ENCODE data around the gene CEP128.

DNA sequence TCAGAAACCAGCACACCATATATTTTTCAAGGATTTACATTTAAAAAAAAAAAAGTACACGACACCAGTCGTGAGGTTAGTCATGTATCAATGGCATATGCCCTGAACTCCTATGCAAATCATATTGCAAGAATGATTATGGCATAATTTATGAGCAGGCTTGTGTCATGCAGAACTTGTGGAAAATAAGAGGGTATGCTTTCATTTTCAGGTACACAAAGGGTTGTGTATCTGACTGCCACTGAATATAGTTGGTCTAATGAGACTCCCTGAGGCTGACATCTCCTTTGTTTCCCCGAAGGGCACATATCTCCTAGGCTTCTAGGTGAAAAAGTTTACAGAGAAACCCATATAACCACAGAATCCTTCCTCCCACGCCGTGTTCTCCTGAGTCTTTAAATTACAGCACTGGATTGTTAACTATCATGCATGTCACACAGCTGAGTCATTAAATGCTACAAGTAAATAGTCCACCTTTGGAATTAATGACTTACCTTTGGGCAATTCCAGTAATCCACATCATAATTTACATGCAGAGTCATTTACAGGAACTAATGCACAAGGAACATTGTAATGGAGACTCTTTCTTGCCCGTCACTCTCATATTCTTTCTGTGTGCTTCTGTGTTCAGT is 373.5 kb downstream of the CEP128 start:
- TF ChIP-seq GATA2 (IDR thresholded peaks at IDR 0.05; ENCODE audit: low read depth, low read length) (no peak), GATA3 (IDR thresholded peaks at IDR 0.05; ENCODE audit: low read depth, low read length) (no peak)

Measured in SH-SY5Y (cell line).